GM19193 (cell line): ENCODE data around the gene SDHA.

Experiments
- POLR2A ChIP-seq: IDR thresholded peaks from 4 replicates; pipeline ENCODE4 v1.6.1; 2011; ENCODE audit not compliant: insufficient read depth, insufficient read length; ENCODE audit errors: extremely low read depth

SDHA gene

GRCh38 chr5:217494-218456 lies at the start of gene SDHA, which contains the start of gene CCDC127:
SDHA (plus strand) TSS chr5:218320; CDS start chr5:218356, 36 bp downstream.
CCDC127 (minus strand) TSS chr5:218153; CDS start chr5:216849, 1,304 bp downstream.
- TF ChIP-seq POLR2A = peak; percentile 75

- TF ChIP-seq POLR2A = no peak
Observed at GRCh38 chr5:169071-169727, 48.9 kb upstream of the SDHA start.

GRCh38 chr5:169728-170094 lies 48.4 kb upstream of the SDHA start:
- TF ChIP-seq POLR2A = no peak

GRCh38 chr5:170971-171800 lies 46.9 kb upstream of the SDHA start:
- TF ChIP-seq POLR2A = no peak

- TF ChIP-seq POLR2A = no peak
Observed at GRCh38 chr5:171801-172331, 46.3 kb upstream of the SDHA start.

GRCh38 chr5:172421-172820 lies 45.7 kb upstream of the SDHA start:
- no peak for TF ChIP-seq POLR2A

GRCh38 chr5:172841-173251 lies 45.3 kb upstream of the SDHA start:
- TF ChIP-seq POLR2A = no peak

- no peak for TF ChIP-seq POLR2A
Observed at GRCh38 chr5:173392-174290, 44.5 kb upstream of the SDHA start.

- no peak for TF ChIP-seq POLR2A
Observed at GRCh38 chr5:174291-174600, 43.9 kb upstream of the SDHA start.

GRCh38 chr5:174876-175465 lies 43.1 kb upstream of the SDHA start:
- TF ChIP-seq POLR2A = no peak

GRCh38 chr5:176296-176823 lies 41.8 kb upstream of the SDHA start:
- no peak for TF ChIP-seq POLR2A

GRCh38 chr5:178110-178509 lies 40.0 kb upstream of the SDHA start:
- TF ChIP-seq POLR2A = no peak

- TF ChIP-seq POLR2A = no peak
Observed at GRCh38 chr5:179401-179800, 38.7 kb upstream of the SDHA start.
